BE2C (cell line): ENCODE measurements around the gene NKTR.

Experiments used
- DNase-seq: peaks from one replicate; pipeline ENCODE4 v3.0.0-alpha.2; 2020
- H3K27me3 ChIP-seq: fragments of 250-450 bp; sonication (Bioruptor Pico); 2 replicates; pipeline ENCODE4 v1.5.1; 2020; ENCODE audit warnings: mild to moderate bottlenecking
- H3K36me3 ChIP-seq: fragments of 250-450 bp; sonication (Bioruptor Pico); 2 replicates; pipeline ENCODE4 v1.5.1; 2020; ENCODE audit warnings: mild to moderate bottlenecking
- H3K4me1 ChIP-seq: fragments of 250-450 bp; sonication (Bioruptor Pico); 2 replicates; pipeline ENCODE4 v1.5.1; 2020
- H3K4me3 ChIP-seq: 2 replicates; pipeline ENCODE4 v1.5.1; 2011; ENCODE audit warnings: low read depth, low read length
- H3K9me3 ChIP-seq: fragments of 250-450 bp; sonication (Bioruptor Pico); 2 replicates; pipeline ENCODE4 v1.5.1; 2020
- TF ChIP-seq, protein P1 (sequence below): IDR thresholded peaks from 2 replicates; pipeline ENCODE4 v1.5.1; 2012; ENCODE audit warnings: mild to moderate bottlenecking, low read depth, low read length

Gene NKTR

DNA sequence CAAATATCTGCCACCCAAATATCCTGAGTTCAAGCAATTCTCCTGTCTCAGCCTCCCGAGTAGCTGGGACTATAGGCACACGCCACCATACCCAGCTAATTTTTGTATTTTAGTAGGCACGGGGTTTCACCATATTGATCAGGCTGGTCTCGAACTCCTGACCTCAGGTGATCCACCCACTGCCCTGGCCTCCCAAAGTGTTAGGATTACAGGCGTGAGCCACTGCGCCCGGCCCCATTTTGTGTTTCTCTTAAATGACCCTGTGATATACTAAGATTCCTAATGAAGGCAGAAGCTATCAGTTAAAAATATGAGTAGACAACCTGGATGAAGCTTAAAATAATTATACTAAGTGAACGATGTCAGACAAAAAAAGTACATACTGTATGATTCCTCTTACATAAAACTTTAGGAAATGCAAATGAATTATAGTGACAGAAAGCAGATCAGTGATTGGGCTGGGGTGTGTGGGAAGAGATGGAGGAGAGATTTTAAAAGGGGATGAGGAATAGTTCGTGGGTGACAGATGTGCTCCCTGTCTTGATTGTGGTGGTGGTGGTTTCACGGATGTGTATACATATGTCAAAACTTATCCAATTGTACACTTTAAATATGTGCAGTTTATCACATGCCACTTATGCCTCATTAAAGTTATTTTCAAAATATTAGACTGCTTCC, 81.0 kb downstream of the NKTR start:
- TF ChIP-seq, protein P1, sequence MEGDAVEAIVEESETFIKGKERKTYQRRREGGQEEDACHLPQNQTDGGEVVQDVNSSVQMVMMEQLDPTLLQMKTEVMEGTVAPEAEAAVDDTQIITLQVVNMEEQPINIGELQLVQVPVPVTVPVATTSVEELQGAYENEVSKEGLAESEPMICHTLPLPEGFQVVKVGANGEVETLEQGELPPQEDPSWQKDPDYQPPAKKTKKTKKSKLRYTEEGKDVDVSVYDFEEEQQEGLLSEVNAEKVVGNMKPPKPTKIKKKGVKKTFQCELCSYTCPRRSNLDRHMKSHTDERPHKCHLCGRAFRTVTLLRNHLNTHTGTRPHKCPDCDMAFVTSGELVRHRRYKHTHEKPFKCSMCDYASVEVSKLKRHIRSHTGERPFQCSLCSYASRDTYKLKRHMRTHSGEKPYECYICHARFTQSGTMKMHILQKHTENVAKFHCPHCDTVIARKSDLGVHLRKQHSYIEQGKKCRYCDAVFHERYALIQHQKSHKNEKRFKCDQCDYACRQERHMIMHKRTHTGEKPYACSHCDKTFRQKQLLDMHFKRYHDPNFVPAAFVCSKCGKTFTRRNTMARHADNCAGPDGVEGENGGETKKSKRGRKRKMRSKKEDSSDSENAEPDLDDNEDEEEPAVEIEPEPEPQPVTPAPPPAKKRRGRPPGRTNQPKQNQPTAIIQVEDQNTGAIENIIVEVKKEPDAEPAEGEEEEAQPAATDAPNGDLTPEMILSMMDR, result no peak
- DNase-seq, result no peak
- Histone ChIP-seq H3K9me3 (no peaks in the 10 kb centered on the region), H3K4me3 (no peak overlapping the region), H3K36me3 (no peaks in the 10 kb centered on the region), H3K4me1 (no peaks in the 10 kb centered on the region), H3K27me3 (no peaks in the 10 kb centered on the region)

DNA sequence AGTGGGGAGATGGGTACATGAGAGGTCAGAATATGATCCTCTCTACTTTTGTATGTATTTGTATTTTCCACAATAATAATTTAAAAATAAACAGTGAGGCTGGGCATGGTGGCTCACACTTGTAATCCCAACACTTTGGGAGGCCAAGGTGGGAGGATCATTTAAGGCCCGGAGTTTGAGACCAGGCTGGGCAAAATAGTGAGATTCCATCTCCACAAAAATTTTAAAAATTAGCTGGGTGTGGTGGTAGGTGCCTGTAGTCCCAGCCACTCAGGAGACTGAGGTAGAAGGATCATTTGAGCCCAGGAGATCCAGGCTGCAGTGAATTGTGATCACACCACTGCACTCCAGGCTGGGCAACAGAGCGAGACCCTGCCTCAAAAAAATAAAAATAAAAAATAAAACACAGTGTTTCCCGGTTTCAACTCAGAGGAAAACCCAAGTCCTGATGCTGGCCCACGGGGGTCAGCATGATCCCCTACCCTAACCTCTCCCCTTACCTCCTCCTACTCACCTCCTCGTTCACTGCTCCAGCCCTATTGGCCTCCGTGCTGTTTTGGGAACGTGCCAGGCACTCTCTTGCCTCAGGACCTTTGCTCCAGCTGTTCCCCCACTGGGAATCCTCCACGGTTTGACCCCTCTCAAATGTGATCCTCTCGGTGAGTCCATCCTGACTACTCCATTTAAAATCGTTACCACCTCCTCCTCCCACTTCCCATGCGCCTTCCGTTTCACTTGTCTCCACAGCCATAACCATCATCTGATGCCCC, 82.0 kb downstream of the NKTR start:
- TF ChIP-seq, protein P1, result no peak

DNA sequence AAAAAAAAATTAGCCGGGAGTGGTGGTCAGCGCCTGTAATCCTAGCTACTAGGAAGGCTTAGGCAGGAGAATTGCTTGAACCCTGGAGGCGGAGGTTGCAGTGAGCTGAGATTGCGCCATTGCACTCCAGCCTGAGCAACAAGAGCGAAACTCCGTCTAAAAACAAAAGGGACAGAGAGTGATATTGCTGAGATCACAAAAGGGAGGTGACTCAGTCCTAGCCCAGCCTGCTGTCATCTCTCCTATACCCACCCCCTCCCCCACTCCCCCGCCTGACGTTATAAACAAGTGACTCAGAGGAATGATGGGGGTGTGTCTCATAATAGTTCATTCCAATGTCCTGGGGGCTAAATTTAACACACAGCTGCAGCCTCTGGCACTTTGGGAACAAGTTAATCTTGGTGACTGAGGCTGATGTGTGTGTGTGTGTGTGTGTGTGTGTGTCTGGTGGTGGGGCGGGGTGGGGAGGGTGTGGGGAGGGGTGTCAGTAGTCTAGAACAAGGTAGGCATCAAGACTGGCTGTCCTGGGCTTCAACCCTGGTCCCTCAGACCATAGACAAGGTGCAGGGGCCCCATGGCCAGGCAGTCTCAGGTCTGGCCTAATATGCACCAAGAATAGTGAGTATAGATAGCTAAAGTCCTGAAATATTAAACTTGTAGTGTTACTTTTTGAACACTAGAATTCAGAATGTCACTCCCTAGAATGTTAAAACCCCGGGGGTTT, 83.6 kb downstream of the NKTR start:
- no peaks in the 10 kb centered on the region for H3K4me1 ChIP-seq
- DNase-seq, result peak; percentile 24
- no peaks in the 10 kb centered on the region for H3K9me3 ChIP-seq
- no peak overlapping the region for H3K4me3 ChIP-seq
- no peaks in the 10 kb centered on the region for H3K36me3 ChIP-seq
- H3K27me3 ChIP-seq, result no peaks in the 10 kb centered on the region
- TF ChIP-seq, protein P1, result no peak

More for the DNA sequence above, 82.0 kb downstream of the NKTR start:
- H3K9me3 ChIP-seq, result no peaks in the 10 kb centered on the region
- H3K36me3 ChIP-seq, result no peaks in the 10 kb centered on the region
- H3K27me3 ChIP-seq, result no peaks in the 10 kb centered on the region
- H3K4me1 ChIP-seq, result no peaks in the 10 kb centered on the region
- no peak overlapping the region for H3K4me3 ChIP-seq
- DNase-seq, result no peak

DNA sequence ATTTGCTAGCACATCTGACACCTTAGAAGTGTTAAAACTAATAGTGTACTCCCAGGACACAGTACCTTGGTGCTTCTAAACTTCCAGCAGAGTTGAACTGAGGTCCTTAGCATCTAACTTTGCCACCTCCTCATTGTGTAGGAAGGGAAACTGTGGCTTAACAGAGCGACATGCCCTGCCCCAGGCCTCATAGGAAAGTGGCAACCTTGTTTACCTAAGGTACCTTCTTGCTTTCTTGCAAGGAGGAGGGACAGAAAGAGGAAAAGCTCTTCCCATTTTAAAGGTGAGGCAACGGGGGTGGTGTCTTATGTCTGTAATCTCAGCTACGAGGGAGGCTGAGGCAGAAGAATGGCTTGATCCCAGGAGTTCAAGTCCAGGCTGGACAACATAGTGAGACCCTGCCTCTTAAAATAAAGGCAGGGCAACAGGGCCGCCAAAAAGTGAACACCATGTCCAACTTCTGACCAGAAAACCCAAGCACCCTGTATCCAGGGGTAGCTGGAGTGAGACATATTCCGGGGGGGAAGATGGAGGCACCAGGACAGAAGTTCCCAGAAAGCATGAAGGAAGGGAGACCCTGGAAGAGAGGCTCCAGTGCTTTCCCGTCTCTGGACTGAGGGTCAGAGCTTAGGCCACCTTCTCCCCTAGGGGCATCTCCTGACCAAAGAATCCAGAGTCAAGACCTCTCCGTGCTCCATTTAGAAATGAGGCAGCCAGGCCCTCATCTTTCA, 84.3 kb downstream of the NKTR start:
- TF ChIP-seq, protein P1, result no peak
- Histone ChIP-seq H3K9me3 (no peaks in the 10 kb centered on the region), H3K4me3 (no peak overlapping the region), H3K27me3 (no peaks in the 10 kb centered on the region), H3K36me3 (no peaks in the 10 kb centered on the region), H3K4me1 (no peaks in the 10 kb centered on the region)
- no peak for DNase-seq

DNA sequence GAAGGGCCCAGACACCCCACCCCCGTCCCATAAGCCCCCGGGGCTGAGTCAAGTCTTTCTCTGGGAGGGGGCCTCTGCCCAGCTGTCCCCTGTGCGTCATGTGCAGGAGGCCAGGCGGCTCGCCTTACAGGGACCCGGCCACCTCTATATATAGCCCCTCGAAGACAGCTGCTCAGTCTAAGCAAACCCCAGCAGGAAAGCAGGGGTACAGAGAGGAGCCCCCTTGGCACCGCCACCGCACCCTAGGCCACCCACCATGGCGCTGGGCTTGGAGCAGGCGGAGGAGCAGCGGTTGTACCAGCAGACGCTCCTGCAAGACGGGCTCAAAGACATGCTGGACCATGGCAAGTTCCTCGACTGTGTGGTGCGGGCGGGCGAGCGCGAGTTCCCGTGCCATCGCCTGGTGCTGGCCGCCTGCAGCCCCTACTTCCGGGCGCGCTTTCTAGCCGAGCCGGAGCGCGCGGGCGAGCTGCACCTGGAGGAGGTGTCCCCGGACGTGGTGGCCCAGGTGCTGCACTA, 84.9 kb downstream of the NKTR start, which contains the start of gene KLHL40:
TSS of gene KLHL40 (plus strand) at position 175 of the 519 bp plus-strand sequence. CDS start at position 257, 82 bp downstream.
- Histone ChIP-seq H3K9me3 (no peaks in the 10 kb centered on the region), H3K27me3 (no peaks in the 10 kb centered on the region), H3K36me3 (no peaks in the 10 kb centered on the region), H3K4me3 (no peak within 1 kb of the TSS), H3K4me1 (no peaks in the 10 kb centered on the region)
- TF ChIP-seq, protein P1, result no peak
- DNase-seq, result no peak
